IMR-90 (cell line): Measurements from ENCODE around the gene MB21D2. TPM values are rescaled to one million over a fixed set of nuclear protein-coding genes. Genes with fewer than 3 reads are reported as not detected.
"Not testable (repeated sequence)": the region's sequence is repeated elsewhere in the genome, so short reads cannot be mapped to it uniquely, and the experiment has no call there.

Experiments used
- ATAC-seq: fragments of 200-7000 bp; cut with Tn5 transposase; 2 replicates; pipeline ENCODE4 v1.9.1; 2020; ENCODE audit warnings: low read depth, mild to moderate bottlenecking, moderate library complexity
- BruUV-seq: library from RNA; stranded (reverse); fragments of 400-500 nt; replicated peaks from 2 replicates; lab custom pipeline; 2021; lab: Mats Ljungman, UMichigan
- CTCF ChIA-PET: fragments of 300-600 bp; formaldehyde crosslinking; extraction: SDS; loops from one replicate; lab custom pipeline; 2021; ENCODE audit warnings: antibody characterized with exemption; lab: Yijun Ruan, JAX
- POLR2A ChIA-PET: fragments of 300-600 bp; sonication (Branson Sonifier 250); formaldehyde crosslinking; loops from one replicate; lab custom pipeline; 2022; ENCODE audit warnings: antibody characterized with exemption; ENCODE audit not compliant: unreplicated experiment; lab: Charles Lee
- DNase-seq: peaks from one replicate; pipeline ENCODE4 v3.0.0; 2013
- H2AFZ ChIP-seq: replicated peaks from 2 replicates; pipeline ENCODE3; 2013; ENCODE audit warnings: low read length, mild to moderate bottlenecking; ENCODE audit not compliant: poor library complexity
- H2AK5ac ChIP-seq: 2 replicates; pipeline ENCODE4 v1.6.1; 2013; ENCODE audit warnings: low read depth, low read length, inconsistent platforms
- H2AK9ac ChIP-seq: replicated peaks from 2 replicates; pipeline ENCODE3; 2013; ENCODE audit warnings: mild to moderate bottlenecking, low read depth, low read length, moderate library complexity; ENCODE audit not compliant: poor library complexity
- H2BK120ac ChIP-seq: 2 replicates; pipeline ENCODE4 v1.6.1; 2013; ENCODE audit warnings: low read depth, low read length, inconsistent platforms
- H2BK15ac ChIP-seq: 3 replicates; pipeline ENCODE4 v1.6.1; 2013; ENCODE audit warnings: low read depth, low read length, inconsistent platforms
- H2BK20ac ChIP-seq: 2 replicates; pipeline ENCODE4 v1.6.1; 2013; ENCODE audit warnings: low read depth, mild to moderate bottlenecking, inconsistent platforms, low read length, moderate library complexity
- H2BK5ac ChIP-seq: 2 replicates; pipeline ENCODE4 v1.6.1; 2013; ENCODE audit warnings: mild to moderate bottlenecking, low read depth, low read length, inconsistent platforms; ENCODE audit not compliant: poor library complexity, severe bottlenecking
- H3K14ac ChIP-seq: replicated peaks from 2 replicates; pipeline ENCODE4 v1.6.1; 2013; ENCODE audit warnings: low read depth, low read length, inconsistent platforms
- H3K18ac ChIP-seq: 2 replicates; pipeline ENCODE4 v1.6.1; 2013; ENCODE audit warnings: low read depth, low read length, control low read depth
- H3K23ac ChIP-seq: 2 replicates; pipeline ENCODE4 v1.6.1; 2013; ENCODE audit warnings: low read depth, low read length, inconsistent platforms
- H3K27ac ChIP-seq: 2 replicates; pipeline ENCODE4 v1.5.1; 2013; ENCODE audit warnings: mild to moderate bottlenecking, control low read depth, low read length; ENCODE audit not compliant: insufficient read depth
- H3K27me3 ChIP-seq: 2 replicates; pipeline ENCODE4 v1.6.1; 2013; ENCODE audit warnings: low read length; ENCODE audit not compliant: control insufficient read depth, insufficient read depth
- H3K36me3 ChIP-seq: 2 replicates; pipeline ENCODE4 v1.6.1; 2013; ENCODE audit warnings: low read length, mixed read lengths; ENCODE audit not compliant: control insufficient read depth, insufficient read depth
- H3K4ac ChIP-seq: 2 replicates; pipeline ENCODE4 v1.6.1; 2013; ENCODE audit warnings: low read depth, low read length, inconsistent platforms
- H3K4me1 ChIP-seq: 2 replicates; pipeline ENCODE4 v1.6.1; 2013; ENCODE audit warnings: low read length, mixed read lengths; ENCODE audit not compliant: control insufficient read depth, insufficient read depth
- H3K4me2 ChIP-seq: 2 replicates; pipeline ENCODE4 v1.6.1; 2013; ENCODE audit warnings: low read depth, mild to moderate bottlenecking, control low read depth, low read length, moderate library complexity
- H3K4me3 ChIP-seq: 2 replicates; pipeline ENCODE4 v1.5.1; 2013; ENCODE audit warnings: low read depth, mild to moderate bottlenecking, control low read depth, low read length, moderate library complexity; ENCODE audit not compliant: insufficient read depth
- H3K56ac ChIP-seq: 2 replicates; pipeline ENCODE4 v1.6.1; 2013; ENCODE audit warnings: low read length, inconsistent platforms; ENCODE audit not compliant: insufficient read depth; ENCODE audit errors: extremely low read depth
- H3K79me1 ChIP-seq, 2 experiments: 2 replicates each; pipeline ENCODE4 v1.6.1; 2013; ENCODE audit warnings: low read length in 2 of 2, inconsistent platforms in 1 of 2, low read depth in 1 of 2
- H3K9ac ChIP-seq: 2 replicates; pipeline ENCODE4 v1.6.1; 2013; ENCODE audit warnings: low read depth, low read length, control low read depth
- H3K9me1 ChIP-seq: 2 replicates; pipeline ENCODE4 v1.6.1; 2013; ENCODE audit warnings: low read length, inconsistent platforms; ENCODE audit not compliant: insufficient read depth
- H3K9me3 ChIP-seq: 2 replicates; pipeline ENCODE4 v1.6.1; 2013; ENCODE audit warnings: low read length; ENCODE audit not compliant: control insufficient read depth, insufficient read depth
- H4K20me1 ChIP-seq: 2 replicates; pipeline ENCODE4 v1.6.1; 2013; ENCODE audit warnings: low read length, inconsistent platforms; ENCODE audit not compliant: insufficient read depth
- H4K5ac ChIP-seq: 2 replicates; pipeline ENCODE4 v1.6.1; 2013; ENCODE audit warnings: mild to moderate bottlenecking, low read depth, low read length, control low read depth
- H4K8ac ChIP-seq, 2 experiments: 2 replicates each; pipeline ENCODE4 v1.6.1; 2013; ENCODE audit warnings: low read depth in 2 of 2, low read length in 2 of 2, control low read depth in 1 of 2, inconsistent platforms in 1 of 2
- H4K91ac ChIP-seq: 2 replicates; pipeline ENCODE4 v1.6.1; 2013; ENCODE audit warnings: low read depth, low read length, inconsistent platforms; ENCODE audit not compliant: insufficient read depth
- WGBS, 2 experiments: methylation state at CpG; one replicate each; pipeline versions ENCODE4 v1.1.5 to v1.1.7; 2013; ENCODE audit warnings: missing lambda C conversion rate in 2 of 2; ENCODE audit not compliant: insufficient read length in 1 of 2; ENCODE audit errors: extremely low coverage in 2 of 2; 5-methylcytosine and 5-hydroxymethylcytosine counted together
- dilution Hi-C: fragments of 300-500 bp; cut with HindIII; formaldehyde crosslinking; loops from one replicate; pipeline ENCODE4 v1.14.3; 2018; ENCODE audit warnings: low sequenced_read_pairs; ENCODE audit not compliant: unreplicated experiment
- in situ Hi-C: fragments of 300-500 bp; cut with MboI; formaldehyde crosslinking; loops from 3 replicates; pipeline ENCODE4 v1.14.3; 2019; ENCODE audit warnings: low sequenced_read_pairs, inconsistent platforms, mixed read lengths
- intact Hi-C: fragments of 100-400 bp; cut with micrococcal nuclease; formaldehyde crosslinking; loops from 2 replicates; pipeline ENCODE4 v1.10.0; 2022
- polyA plus RNA-seq, 3 experiments: library from polyadenylated mRNA; depleted of rRNA; stranded (reverse); fragments of >200 nt; gene quantifications; 2 replicates each; pipeline ENCODE4 v1.2.3, GENCODE V29; 2012; ENCODE audit warnings: low replicate concordance in 1 of 3
- total RNA-seq: library from RNA; depleted of rRNA; stranded (reverse); fragments of >200 nt; gene quantifications from 2 replicates; pipeline ENCODE4 v1.2.3, GENCODE V29; 2012

MB21D2 gene
- total and polyA plus RNA-seq, 2 of the 4 experiments (the other 2 are of a cell fraction), result 13.6 to 44.8 TPM

GRCh38 chr3:192849821-192850220 lies 67.8 kb downstream of the MB21D2 start:
- H2BK120ac ChIP-seq, H3K27ac ChIP-seq, POLR2A ChIA-PET, H3K18ac ChIP-seq, H2BK15ac ChIP-seq, H4K5ac ChIP-seq, H2AK9ac ChIP-seq, BruUV-seq, ATAC-seq, H2AFZ ChIP-seq, dilution Hi-C loops, H3K56ac ChIP-seq, H2BK5ac ChIP-seq, H3K9ac ChIP-seq, H3K27me3 ChIP-seq, H3K4me3 ChIP-seq, H3K4me2 ChIP-seq, H2AK5ac ChIP-seq, DNase-seq, in situ Hi-C loops, H3K23ac ChIP-seq, H3K36me3 ChIP-seq, intact Hi-C loops, H2BK20ac ChIP-seq, H4K8ac ChIP-seq, H3K14ac ChIP-seq, H3K9me3 ChIP-seq: not testable (repeated sequence)
- H3K9me1 ChIP-seq, result peaks cover 16% of the 10 kb centered on the region
- H4K91ac ChIP-seq, result peak overlapping the region; percentile 67; the same call in 1 of the 2 replicates
- CTCF ChIA-PET, result interaction anchor here (0.9 kb wide), 1 partner anchor 33 kb away, joined by 4 read pairs; no protein-coding TSS in a partner anchor
- 100% methylated on average over 3 of the region's 11 CpGs; no CpG with 5 or more reads in 1 of the 2 experiments for WGBS, 2 experiments
- peaks cover 26% of the 10 kb centered on the region for H3K4me1 ChIP-seq
- H4K20me1 ChIP-seq, result peaks cover 16% of the 10 kb centered on the region; the same call in 1 of the 2 replicates
- 0 out of 2 replicates have a peak overlapping the region, but pooled peaks have one; percentile 84 for H3K4ac ChIP-seq
- H3K79me1 ChIP-seq, result peaks cover 34 to 63% of the 10 kb centered on the region in 2 experiments
